Heart left ventricle (tissue), 13 donors: Measurements from ENCODE around the gene C1orf52.

Experiments used
- CTCF ChIP-seq, 12 donors: fragments of 200-600 bp; sonication (generic) in 4 of 12; IDR thresholded peaks; one replicate each; pipeline versions ENCODE4 v1.5.0 to v1.8.0; 2018 to 2022; ENCODE audit warnings: antibody characterized with exemption in 12 of 12, mild to moderate bottlenecking in 5 of 12
- POLR2A ChIP-seq, 2 donors: fragments of 450-650 bp; IDR thresholded peaks; one replicate each; pipeline ENCODE4 v1.6.1; 2017; ENCODE audit warnings: antibody characterized with exemption in 2 of 2, mild to moderate bottlenecking in 2 of 2, moderate library complexity in 2 of 2
- donor health status: ischemic (EF 13 %, LVEDD 7.1; RV severe dilation, severe dysfunction).
- donor health status: DM: no; HTN: yes; CAD: no.
- donor health status: DM: no; HTN: no; CAD: no.
- donor health status: ischemic (EF 25% LVEDD 6.9; RV normal size, moderate dysfunction).
- donor health status: ischemic (EF 25% LVEDD 5.7; RV mildly dilated, moderate dysfunction).
- donor health status: ischemic (EF 35%, LVEDD 5.7; RV mildly dilated, moderate dysfunction).
- donor health status: nonischemic (EF 11% LVEDD 7.7; RV severe dilation, severe dysfunction).
- donor health status: DM: yes; HTN: yes; CAD: no.
- donor health status: PGD.
- donor health status: ischemic (EF 29% LVEDD 5.4; RV normal size, mild dysfunction).
- donor health status: nonischemic (EF 23%, LVEDD 6.1; RV moderate dilation, normal function).

GRCh38 chr1:85220756-85221201 is 38.7 kb downstream of the C1orf52 start:
- TF ChIP-seq POLR2A (IDR thresholded peaks at IDR 0.05): no peak
- TF ChIP-seq CTCF (IDR thresholded peaks at IDR 0.05): no peak
